Naive thymus-derived CD8-positive, alpha-beta T cell (primary cell): ENCODE results near the gene MFGE8. TPM values are rescaled to one million over a fixed set of nuclear protein-coding genes. Genes with fewer than 3 reads are reported as not detected.
"Not testable (repeated sequence)": the region's sequence is repeated elsewhere in the genome, so short reads cannot be mapped to it uniquely, and the experiment has no call there.

Source experiments
- ATAC-seq, 2 donors: fragments of 150-1000 bp; cut with Tn5 transposase in 1 of 2; sonication (Bioruptor Pico), chemical (Tn5 transposase) in 1 of 2; 1 replicate in 1 of 2; 2 replicates in 1 of 2; pipeline ENCODE4 v1.10.0; 2021; ENCODE audit warnings: mild to moderate bottlenecking in 2 of 2, moderate library complexity in 2 of 2
- POLR2A ChIA-PET: fragments of 350-600 bp; sonication (Branson Sonifier 250); formaldehyde crosslinking; loops from one replicate; lab custom pipeline; 2021; ENCODE audit warnings: antibody characterized with exemption; lab: Charles Lee
- DNase-seq, 10 donors: peaks; one replicate each; pipeline versions ENCODE4 v3.0.0 to v3.0.0-alpha.2; 2020 to 2022
- H3K27ac Mint-ChIP-seq, 10 donors: one replicate each; pipeline ENCODE4 v1.8.0; 2020 to 2022; ENCODE audit warnings: mild to moderate bottlenecking in 10 of 10, mixed read lengths in 10 of 10, moderate library complexity in 4 of 10, inconsistent platforms in 1 of 10
- H3K27me3 Mint-ChIP-seq, 5 donors: one replicate each; pipeline ENCODE4 v1.8.0; 2021 to 2022; ENCODE audit warnings: mixed read lengths in 5 of 5
- H3K36me3 Mint-ChIP-seq, 3 donors: one replicate each; pipeline ENCODE4 v1.8.0; 2020 to 2022; ENCODE audit warnings: mixed read lengths in 3 of 3, mild to moderate bottlenecking in 2 of 3, inconsistent platforms in 1 of 3
- H3K4me1 Mint-ChIP-seq, 4 donors: one replicate each; pipeline ENCODE4 v1.8.0; 2021 to 2022; ENCODE audit warnings: mixed read lengths in 4 of 4
- H3K4me3 Mint-ChIP-seq, 10 donors: one replicate each; pipeline ENCODE4 v1.8.0; 2020 to 2022; ENCODE audit warnings: mild to moderate bottlenecking in 10 of 10, mixed read lengths in 10 of 10, moderate library complexity in 6 of 10, inconsistent platforms in 1 of 10
- H3K9me3 Mint-ChIP-seq, 9 donors: one replicate each; pipeline ENCODE4 v1.8.0; 2020 to 2022; ENCODE audit warnings: mixed read lengths in 9 of 9, mild to moderate bottlenecking in 3 of 9, inconsistent platforms in 1 of 9, moderate library complexity in 1 of 9
- polyA plus RNA-seq, 3 donors: library from polyadenylated mRNA; unstranded; fragments of 300-500 nt; fragmentation: Illumina TruSeq; gene quantifications; one replicate each; pipeline ENCODE4 v1.2.3, GENCODE V29; 2021
- total RNA-seq, 8 experiments: library from RNA in 2 of 8; stranded (reverse) in 2 of 8; gene quantifications; one replicate each; pipeline ENCODE4 v1.2.3 and lab custom pipeline; 2021 to 2026

MFGE8 gene
- total and polyA plus RNA-seq, 5 experiments from 2014 or later = 3.4 to 235 (median 11.2) TPM

- ATAC-seq, H3K27ac Mint-ChIP-seq, H3K4me1 Mint-ChIP-seq, POLR2A ChIA-PET, DNase-seq, H3K4me3 Mint-ChIP-seq, H3K36me3 Mint-ChIP-seq: not testable (repeated sequence)
- Mint-ChIP-seq H3K9me3 (peaks cover 0 to 17% (median 2%) of the 10 kb centered on the region in 9 donors), H3K27me3 (peaks cover 0 to 19% (median 6%) of the 10 kb centered on the region in 5 donors)
Observed at GRCh38 chr15:88934449-88934848, 21.3 kb upstream of the MFGE8 start.

GRCh38 chr15:88932875-88933330 lies 19.7 kb upstream of the MFGE8 start:
- no peak overlapping the region for H3K4me3 Mint-ChIP-seq
- POLR2A ChIA-PET = no interaction called here
- no peak for ATAC-seq
- H3K27me3 Mint-ChIP-seq = peaks cover 0 to 22% (median 6%) of the 10 kb centered on the region in 5 donors
- peaks cover 0 to 11% (median 8%) of the 10 kb centered on the region in 3 donors for H3K36me3 Mint-ChIP-seq
- H3K9me3 Mint-ChIP-seq = peaks cover 0 to 27% (median 2%) of the 10 kb centered on the region in 9 donors
- DNase-seq = no peak
- H3K27ac Mint-ChIP-seq = no peak overlapping the region
- H3K4me1 Mint-ChIP-seq = peaks cover 0 to 2% (median 0%) of the 10 kb centered on the region in 4 donors

DNA sequence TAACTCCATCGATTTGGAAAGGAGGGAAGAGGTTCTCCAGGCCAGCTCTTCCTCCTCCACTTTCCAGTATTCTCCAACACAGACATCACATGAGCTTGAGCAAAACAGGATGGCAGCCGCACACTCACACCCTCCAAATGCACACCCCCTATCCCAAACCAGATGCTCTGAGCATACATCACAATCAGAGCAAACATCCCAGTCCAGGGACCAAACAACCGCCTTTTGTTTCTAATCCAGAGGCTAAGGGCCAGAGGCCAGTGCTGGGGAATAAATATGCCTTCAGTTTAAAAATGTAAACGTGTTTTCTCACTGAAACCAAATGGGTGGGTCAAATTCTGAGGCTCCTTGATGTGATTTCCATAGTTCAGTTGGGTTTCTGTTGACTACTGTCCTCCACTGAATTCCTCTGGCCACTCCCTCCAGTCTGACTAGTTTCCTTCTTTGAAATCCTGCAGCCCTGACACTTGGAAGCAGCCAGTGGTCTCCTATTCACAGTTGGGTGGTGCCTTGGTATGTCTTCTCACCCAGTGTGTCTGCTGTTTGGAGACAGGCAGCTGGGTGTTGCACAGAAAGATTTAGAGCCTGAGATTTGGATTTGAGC lies 19.2 kb upstream of the MFGE8 start:
- H3K4me3 Mint-ChIP-seq = no peak overlapping the region
- peaks cover 0 to 11% (median 8%) of the 10 kb centered on the region in 3 donors for H3K36me3 Mint-ChIP-seq
- peaks cover 0 to 22% (median 6%) of the 10 kb centered on the region in 5 donors for H3K27me3 Mint-ChIP-seq
- DNase-seq (no peak), ATAC-seq (no peak)
- POLR2A ChIA-PET = no interaction called here
- peaks cover 0 to 2% (median 0%) of the 10 kb centered on the region in 4 donors for H3K4me1 Mint-ChIP-seq
- no peak overlapping the region for H3K27ac Mint-ChIP-seq
- peaks cover 0 to 28% (median 2%) of the 10 kb centered on the region in 9 donors for H3K9me3 Mint-ChIP-seq

DNA sequence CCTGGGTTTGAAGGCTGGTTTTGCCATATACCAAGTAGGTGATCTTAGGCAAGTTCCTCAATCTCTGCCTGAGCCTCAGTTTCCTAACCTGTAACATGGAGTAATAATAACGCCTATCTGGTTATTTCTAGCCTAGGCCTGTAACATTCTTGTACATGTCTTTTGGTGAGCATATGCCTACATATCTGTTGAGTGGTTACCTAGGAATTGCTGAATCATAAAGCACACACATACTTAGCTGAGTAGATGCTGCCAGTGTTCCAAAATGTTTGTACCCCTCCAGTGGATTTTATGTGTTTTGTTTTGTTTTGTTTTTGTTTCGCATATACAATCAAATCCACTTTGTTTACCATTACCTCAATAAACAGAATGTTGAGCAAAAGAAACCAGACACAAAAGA lies 17.4 kb upstream of the MFGE8 start:
- Mint-ChIP-seq H3K4me1 (peaks cover 0 to 2% (median 0%) of the 10 kb centered on the region in 4 donors), H3K9me3 (peaks cover 0 to 28% (median 2%) of the 10 kb centered on the region in 9 donors), H3K36me3 (peaks cover 0 to 11% (median 8%) of the 10 kb centered on the region in 3 donors), H3K4me3 (no peak overlapping the region), H3K27me3 (peaks cover 0 to 20% (median 6%) of the 10 kb centered on the region in 5 donors), H3K27ac (no peak overlapping the region)
- no peak for ATAC-seq
- DNase-seq = no peak
- POLR2A ChIA-PET = no interaction called here

GRCh38 chr15:88929358-88930098 lies 16.3 kb upstream of the MFGE8 start:
- peaks cover 0 to 18% (median 6%) of the 10 kb centered on the region in 5 donors for H3K27me3 Mint-ChIP-seq
- peaks cover 0 to 24% (median 2%) of the 10 kb centered on the region in 9 donors for H3K9me3 Mint-ChIP-seq
- DNase-seq, H3K4me3 Mint-ChIP-seq, POLR2A ChIA-PET, ATAC-seq, H3K4me1 Mint-ChIP-seq, H3K27ac Mint-ChIP-seq: not testable (repeated sequence)
- peaks cover 0 to 11% (median 0%) of the 10 kb centered on the region in 3 donors for H3K36me3 Mint-ChIP-seq

GRCh38 chr15:88928192-88928591 lies 15.0 kb upstream of the MFGE8 start:
- DNase-seq, H3K36me3 Mint-ChIP-seq, H3K4me3 Mint-ChIP-seq, ATAC-seq, H3K4me1 Mint-ChIP-seq, H3K27ac Mint-ChIP-seq, POLR2A ChIA-PET: not testable (repeated sequence)
- H3K9me3 Mint-ChIP-seq = peaks cover 0 to 14% (median 0%) of the 10 kb centered on the region in 9 donors
- peaks cover 0 to 20% (median 6%) of the 10 kb centered on the region in 5 donors for H3K27me3 Mint-ChIP-seq

DNA sequence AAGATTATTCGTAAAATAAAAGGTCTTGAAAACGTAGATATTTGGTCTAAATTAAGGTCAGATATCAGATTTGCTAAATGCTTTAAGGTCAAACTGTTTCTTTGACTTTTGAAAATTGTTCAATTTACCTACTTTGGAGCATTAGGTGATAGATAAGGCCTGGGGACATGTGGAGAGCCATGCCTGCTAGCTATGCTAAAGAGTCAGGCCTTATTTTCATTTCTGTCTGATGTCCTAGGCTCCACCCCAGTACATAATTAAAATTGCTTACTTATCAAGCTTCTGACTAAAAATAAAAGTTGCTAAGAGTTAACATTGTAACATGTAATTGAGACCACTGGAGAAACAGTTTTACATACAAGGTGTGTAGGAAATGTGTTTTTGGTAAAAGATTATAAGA lies 12.5 kb upstream of the MFGE8 start:
- H3K27me3 Mint-ChIP-seq = peaks cover 0 to 12% (median 0%) of the 10 kb centered on the region in 5 donors
- H3K36me3 Mint-ChIP-seq, H3K4me1 Mint-ChIP-seq, H3K4me3 Mint-ChIP-seq, ATAC-seq, H3K27ac Mint-ChIP-seq, DNase-seq, POLR2A ChIA-PET: not testable (repeated sequence)
- H3K9me3 Mint-ChIP-seq = peaks cover 0 to 14% (median 0%) of the 10 kb centered on the region in 9 donors

- ATAC-seq, H3K36me3 Mint-ChIP-seq, H3K4me1 Mint-ChIP-seq, H3K9me3 Mint-ChIP-seq, POLR2A ChIA-PET, H3K4me3 Mint-ChIP-seq, DNase-seq, H3K27ac Mint-ChIP-seq: not testable (repeated sequence)
- peaks cover 0 to 10% (median 4%) of the 10 kb centered on the region in 5 donors for H3K27me3 Mint-ChIP-seq
Observed at GRCh38 chr15:88920892-88921435, 7.8 kb upstream of the MFGE8 start.

GRCh38 chr15:88920186-88920891 lies 7.2 kb upstream of the MFGE8 start:
- POLR2A ChIA-PET = no interaction called here
- H3K4me1 Mint-ChIP-seq = no peaks in the 10 kb centered on the region
- H3K27ac Mint-ChIP-seq = no peak overlapping the region
- no peak overlapping the region for H3K4me3 Mint-ChIP-seq
- ATAC-seq (no peak), DNase-seq (no peak)
- H3K36me3 Mint-ChIP-seq = no peaks in the 10 kb centered on the region
- H3K27me3 Mint-ChIP-seq = peaks cover 0 to 10% (median 4%) of the 10 kb centered on the region in 5 donors
- H3K9me3 Mint-ChIP-seq = no peaks in the 10 kb centered on the region

DNA sequence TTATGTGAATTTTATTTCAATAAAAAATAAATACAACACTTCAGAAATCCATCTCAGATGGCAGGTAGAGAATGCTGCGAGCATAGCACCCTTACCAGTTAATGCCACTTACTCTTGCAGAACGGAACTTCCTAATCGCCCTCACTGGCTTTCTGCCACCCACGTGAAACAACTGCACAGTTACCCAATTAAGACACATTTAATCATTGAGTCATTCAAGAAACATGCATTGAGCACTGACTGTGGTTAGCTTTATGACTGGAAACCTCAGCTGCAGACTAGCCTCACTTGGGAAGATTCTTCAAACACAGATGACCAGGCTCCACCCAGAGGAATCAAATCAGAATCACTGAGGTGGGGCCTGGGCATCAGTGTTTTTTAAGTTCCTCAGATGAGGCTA lies 5.6 kb upstream of the MFGE8 start:
- no peak for ATAC-seq
- H3K4me3 Mint-ChIP-seq = no peak overlapping the region
- H3K36me3 Mint-ChIP-seq = no peaks in the 10 kb centered on the region
- H3K27me3 Mint-ChIP-seq = peaks cover 0 to 9% (median 4%) of the 10 kb centered on the region in 5 donors
- POLR2A ChIA-PET = no interaction called here
- no peak overlapping the region for H3K27ac Mint-ChIP-seq
- no peaks in the 10 kb centered on the region for H3K9me3 Mint-ChIP-seq
- peaks cover under 1% of the 10 kb centered on the region in 4 donors for H3K4me1 Mint-ChIP-seq
- no peak for DNase-seq

DNA sequence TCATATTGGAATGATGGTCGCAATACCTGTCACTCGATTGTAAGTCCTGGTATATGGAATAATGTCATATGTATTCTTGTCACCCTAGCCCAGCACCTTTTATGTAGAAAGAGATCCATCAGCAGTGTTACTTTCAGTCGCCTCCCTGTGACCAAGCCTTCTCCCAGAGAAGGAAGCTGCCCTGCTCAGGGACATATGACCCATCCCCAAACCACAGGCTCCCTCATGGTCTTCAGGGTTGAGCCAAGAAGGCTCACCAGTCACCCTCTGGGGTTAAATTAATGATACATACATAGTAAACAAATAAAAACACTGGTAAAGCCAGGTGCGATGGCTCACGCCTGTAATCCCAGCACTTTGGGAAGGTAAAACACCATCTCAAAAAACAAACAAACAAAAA lies 4.6 kb upstream of the MFGE8 start:
- Mint-ChIP-seq H3K36me3 (no peaks in the 10 kb centered on the region), H3K4me1 (peaks cover 4 to 6% (median 6%) of the 10 kb centered on the region in 4 donors), H3K27ac (no peak overlapping the region), H3K9me3 (no peaks in the 10 kb centered on the region), H3K4me3 (no peak overlapping the region), H3K27me3 (peaks cover 0 to 8% (median 4%) of the 10 kb centered on the region in 5 donors)
- POLR2A ChIA-PET = interaction anchor here (0.7 kb wide), 1 partner anchor 76 kb away, joined by 3 read pairs; no protein-coding TSS in a partner anchor
- no peak for ATAC-seq
- DNase-seq = no peak

DNA sequence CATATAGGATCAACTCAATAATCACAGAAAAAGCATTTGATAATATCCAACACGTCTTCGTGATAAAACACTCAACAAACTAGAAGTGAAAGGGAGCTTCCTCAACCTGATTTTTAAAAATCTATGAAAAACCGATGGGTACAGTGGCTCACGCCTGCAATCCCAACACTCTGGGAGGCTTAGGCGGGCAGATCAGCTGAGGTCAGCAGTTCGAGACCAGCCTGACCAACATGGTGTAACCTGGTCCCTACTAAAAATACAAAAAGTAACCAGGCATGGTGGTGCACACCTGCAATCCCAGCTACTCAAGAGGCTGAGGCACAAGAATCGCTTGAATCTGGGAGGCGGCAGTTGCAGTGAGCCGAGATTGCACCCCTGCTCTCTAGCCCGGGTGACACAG lies 2.2 kb upstream of the MFGE8 start:
- H3K4me1 Mint-ChIP-seq = peaks cover 13 to 27% (median 26%) of the 10 kb centered on the region in 4 donors
- H3K27ac Mint-ChIP-seq = peak overlapping the region in 1 of 10 donors; percentile 87
- H3K36me3 Mint-ChIP-seq = no peaks in the 10 kb centered on the region
- ATAC-seq = no peak
- no peak for DNase-seq
- no peak overlapping the region for H3K4me3 Mint-ChIP-seq
- H3K27me3 Mint-ChIP-seq = peaks cover 0 to 4% (median 3%) of the 10 kb centered on the region in 5 donors
- POLR2A ChIA-PET = interaction anchor here (2.0 kb wide), 1 partner anchor 10 kb away, joined by 8 read pairs; no protein-coding TSS in a partner anchor
- no peaks in the 10 kb centered on the region for H3K9me3 Mint-ChIP-seq
